Measurements from ENCODE around the gene ATRIP.
"Not testable (repeated sequence)": the region's sequence is repeated elsewhere in the genome, so short reads cannot be mapped to it uniquely, and the experiment has no call there.

The ATRIP gene

DNA sequence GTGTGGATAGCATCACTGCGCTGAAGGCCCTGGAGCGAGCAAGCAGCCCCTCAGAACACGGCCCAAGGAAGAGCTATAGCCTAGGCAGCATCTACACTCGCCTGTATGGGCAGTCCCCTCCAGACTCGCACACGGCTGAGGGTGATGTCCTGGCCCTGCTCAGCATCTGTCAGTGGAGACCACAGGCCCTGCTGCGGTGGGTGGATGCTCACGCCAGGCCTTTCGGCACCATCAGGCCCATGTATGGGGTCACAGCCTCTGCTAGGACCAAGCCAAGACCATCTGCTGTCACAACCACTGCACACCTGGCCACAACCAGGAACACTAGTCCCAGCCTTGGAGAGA is 20.5 kb downstream of the ATRIP start:
- DNase-seq (ENCODE audit: low spot score) (no peak), FAIRE-seq (no peak)

DNA sequence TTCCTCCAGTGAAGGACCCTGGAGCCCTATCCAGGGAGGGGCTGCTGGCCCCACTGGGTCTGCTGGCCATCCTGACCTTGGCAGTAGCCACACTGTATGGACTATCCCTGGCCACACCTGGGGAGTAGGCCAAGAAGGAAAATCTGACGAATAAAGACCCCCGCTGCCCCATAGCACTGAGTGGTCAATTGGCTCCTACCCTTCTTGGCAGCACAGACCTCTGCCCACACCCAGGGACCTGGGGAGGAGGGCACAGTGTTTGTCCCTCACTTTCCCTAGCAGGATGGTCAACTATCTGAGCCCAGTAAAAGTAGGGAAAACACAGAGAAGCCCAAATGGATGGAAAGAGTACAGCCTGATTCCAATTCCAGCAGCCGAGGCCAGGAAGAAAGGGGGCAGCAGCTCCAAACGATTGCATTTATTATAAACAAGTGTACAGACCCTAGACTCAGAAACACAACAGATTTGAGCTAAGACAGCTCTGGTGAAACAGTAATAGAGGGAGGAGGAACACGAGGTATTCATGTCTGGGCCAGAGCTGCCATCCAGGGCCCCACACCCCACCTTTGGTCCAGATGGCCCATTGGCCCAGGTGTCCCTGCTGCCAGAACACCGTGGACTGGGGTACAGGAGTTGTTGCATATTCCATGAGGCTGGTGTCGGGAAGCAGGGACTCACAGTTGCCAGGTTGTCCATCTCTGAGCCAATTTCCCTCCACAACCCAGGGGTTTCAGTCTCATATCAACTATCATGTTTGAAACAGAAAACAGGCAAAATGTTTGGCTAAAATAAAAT is 21.1 kb downstream of the ATRIP start:
- DNase-seq (ENCODE audit: low spot score) = no peak
- no peak for FAIRE-seq

DNA sequence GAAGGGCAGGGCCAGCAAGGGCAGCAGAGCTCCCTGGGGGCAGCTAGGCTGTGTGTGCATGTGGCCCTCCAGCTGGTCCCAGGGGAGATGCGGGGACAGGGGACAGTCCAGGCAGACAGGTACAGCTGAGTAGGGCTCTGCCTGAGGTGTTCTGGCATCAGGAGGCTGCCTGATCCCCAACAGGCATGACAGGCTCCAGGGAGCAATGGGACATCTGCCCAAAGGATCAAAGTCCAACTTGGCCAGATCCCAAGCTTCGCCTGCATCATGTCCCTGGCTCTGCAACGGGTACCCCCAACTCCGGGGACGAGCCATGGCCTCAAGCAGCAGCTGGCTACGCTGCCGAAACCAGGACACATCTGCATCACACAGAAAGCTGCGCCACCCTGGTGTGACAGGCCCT is 21.8 kb downstream of the ATRIP start:
- FAIRE-seq = no peak

DNA sequence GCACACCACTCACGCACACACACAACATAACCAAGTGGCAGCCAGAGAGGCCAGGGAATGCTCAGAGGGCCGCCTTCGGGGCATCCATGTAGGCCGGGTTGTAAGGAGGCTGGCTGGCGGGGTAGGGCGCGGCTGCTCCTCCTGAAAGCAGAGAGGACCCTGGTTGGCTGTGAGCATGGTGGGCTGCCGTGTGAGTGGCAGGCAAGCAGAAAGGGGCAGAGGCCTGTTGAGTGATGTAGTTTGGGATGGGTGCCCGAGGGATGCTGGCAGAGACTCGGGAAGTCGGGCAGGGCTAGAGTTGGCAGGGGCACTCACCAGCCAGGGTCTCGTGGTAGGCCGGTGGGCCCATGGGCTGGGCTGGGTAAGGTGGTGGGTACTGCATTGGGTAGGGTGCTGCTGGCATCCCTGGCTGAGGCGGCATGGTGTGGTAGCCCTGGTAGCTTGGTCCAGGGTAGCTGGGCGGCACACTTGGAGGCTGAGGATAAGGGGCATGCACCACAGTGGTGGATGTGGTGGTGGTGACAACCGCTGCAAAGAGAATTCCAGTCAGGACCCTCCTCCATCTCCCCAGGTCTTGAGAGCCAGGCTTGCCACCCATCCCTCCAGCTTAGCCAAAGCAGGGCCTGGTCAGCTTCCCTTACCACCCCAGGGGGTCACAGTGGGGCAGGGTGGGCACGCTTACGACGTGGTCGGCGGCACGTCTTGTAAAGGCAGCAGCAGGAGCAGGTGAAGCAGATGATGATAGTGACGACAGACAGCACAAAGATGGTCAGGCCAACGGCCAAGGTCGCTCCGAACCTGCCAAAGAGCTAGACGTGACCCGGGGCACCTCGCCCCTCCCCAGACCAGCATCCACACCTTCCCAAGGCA is 22.7 kb downstream of the ATRIP start:
- FAIRE-seq = no peak
- no peak for DNase-seq (ENCODE audit: low spot score)

More for the DNA sequence above, 21.8 kb downstream of the ATRIP start:
- DNase-seq (ENCODE audit: low spot score) = no peak

DNA sequence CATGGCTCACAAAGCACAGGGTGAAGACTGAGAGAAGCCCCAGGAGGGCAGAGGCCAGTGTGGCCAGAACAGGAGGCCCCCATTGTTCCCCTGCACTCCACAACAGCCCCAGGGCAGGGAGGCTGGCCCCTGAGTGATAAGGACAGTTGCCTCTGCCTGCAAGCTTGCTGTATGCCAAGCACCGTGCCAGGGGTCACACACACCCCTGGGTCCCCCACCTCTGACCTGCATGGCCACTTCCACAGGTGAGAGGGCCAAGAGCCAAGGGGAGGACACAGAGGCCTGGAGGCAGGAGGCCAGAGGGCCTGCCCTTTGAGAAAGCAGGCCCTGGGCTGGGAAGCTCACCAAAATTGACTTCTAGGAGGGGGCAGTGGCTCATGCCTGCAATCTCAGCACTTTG is 23.7 kb downstream of the ATRIP start:
- no peak for DNase-seq (ENCODE audit: low spot score)
- FAIRE-seq = no peak

DNA sequence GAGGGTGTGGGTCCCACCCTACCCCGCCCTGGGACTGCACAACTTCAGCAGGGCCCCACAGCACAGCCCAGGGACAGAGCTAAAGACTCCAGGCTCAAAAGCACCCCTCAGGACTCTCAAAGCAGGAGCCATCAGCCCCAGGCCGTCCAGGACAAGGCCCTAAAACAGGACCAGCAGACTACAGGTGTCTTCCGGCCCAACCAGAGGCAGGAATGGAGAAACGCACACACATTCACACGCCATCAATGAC is 26.1 kb downstream of the ATRIP start:
- DNase-seq (ENCODE audit: low spot score) (peak; percentile 55), FAIRE-seq (no peak)

DNA sequence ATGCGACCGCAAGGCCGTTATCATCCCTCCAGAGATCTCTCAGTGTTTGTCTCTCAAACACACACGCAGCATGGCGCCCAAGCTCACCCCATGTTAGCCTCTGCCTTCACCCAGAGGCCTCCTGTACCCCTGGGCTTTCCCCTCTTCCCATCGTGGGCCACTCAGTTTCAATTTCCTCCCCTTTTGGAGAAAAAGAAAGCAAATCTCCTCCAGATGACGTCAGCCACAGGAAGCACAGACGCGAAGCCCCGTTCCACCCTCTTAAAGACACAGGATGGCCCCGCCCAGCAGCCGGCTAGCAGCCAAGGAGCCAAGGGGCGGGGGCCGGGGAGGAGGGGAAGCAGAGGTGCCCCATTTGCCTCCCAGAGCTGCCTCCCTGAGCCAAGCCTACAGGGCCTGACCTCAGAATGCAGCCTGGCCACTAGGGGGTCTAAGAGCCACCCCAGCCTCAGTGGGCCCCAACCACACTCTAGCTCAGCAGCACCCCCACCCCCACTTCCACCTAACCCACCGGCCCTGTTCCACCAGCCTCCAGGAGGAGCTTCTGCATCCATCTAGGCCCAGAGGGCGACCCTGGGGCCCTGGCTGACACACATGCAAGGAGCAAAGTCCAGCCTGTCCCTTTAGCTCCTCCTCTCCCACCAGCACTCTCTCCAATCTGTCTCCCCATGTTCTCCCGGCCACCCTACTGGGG is 26.5 kb downstream of the ATRIP start:
- FAIRE-seq (peak; percentile 70), DNase-seq (ENCODE audit: low spot score) (peak; percentile 95)

DNA sequence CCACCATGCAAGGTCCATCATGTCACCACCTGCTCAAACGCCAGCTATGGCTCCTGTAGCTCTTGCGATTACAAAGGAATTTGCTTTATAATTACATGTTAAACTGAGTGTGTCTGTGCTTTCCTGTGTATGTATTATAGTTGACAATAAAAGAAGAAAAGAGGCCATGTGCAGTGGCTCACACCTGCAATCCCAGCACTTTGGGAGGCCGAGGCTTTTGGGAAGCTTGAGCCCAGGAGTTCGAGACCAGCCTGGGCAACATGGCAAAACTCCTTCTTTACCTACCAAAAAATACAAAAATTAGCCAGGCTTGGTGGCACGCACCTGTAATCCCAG is 27.0 kb downstream of the ATRIP start:
- no peak for FAIRE-seq
- DNase-seq (ENCODE audit: low spot score) = no peak

DNA sequence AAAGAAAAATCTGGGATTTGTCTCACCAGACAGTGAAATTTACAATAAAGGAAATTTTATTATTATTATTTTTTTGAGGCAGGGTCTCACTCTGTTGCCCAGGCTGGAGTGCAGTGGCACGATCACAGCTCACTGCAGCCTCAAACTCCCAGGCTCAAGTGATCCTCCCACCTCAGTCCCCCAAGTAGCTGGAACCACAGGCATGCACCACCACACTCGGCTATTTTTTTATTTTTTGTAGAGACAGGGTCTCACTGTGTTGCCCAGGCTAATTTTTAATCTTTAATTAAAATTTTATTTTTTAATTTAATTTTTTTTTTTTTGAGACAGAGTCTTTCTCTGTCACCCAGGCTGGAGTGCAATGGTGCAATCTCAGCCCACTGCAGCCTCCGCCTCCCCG is 27.5 kb downstream of the ATRIP start:
- FAIRE-seq; DNase-seq (ENCODE audit: low spot score): not testable (repeated sequence)

DNA sequence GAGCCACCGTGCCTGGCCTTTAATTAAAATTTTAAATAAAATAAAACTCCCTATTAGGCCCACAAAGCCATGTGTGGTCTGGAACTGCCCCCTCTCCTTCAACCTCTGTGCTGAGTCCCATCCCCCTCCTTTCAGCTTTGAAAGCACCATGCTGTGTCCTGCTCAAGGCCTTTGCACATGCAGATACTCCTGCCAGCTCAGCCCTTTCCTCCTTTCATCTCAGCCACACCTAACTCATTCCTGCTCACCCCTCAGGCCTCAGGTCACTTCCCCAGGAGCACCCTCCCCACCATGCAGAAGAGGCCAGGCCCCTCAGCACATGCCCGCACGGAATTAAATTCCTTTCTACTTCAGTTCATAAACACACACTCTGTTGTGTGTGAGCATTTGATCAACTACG is 28.1 kb downstream of the ATRIP start:
- DNase-seq (ENCODE audit: low spot score) (no peak), FAIRE-seq (no peak)

DNA sequence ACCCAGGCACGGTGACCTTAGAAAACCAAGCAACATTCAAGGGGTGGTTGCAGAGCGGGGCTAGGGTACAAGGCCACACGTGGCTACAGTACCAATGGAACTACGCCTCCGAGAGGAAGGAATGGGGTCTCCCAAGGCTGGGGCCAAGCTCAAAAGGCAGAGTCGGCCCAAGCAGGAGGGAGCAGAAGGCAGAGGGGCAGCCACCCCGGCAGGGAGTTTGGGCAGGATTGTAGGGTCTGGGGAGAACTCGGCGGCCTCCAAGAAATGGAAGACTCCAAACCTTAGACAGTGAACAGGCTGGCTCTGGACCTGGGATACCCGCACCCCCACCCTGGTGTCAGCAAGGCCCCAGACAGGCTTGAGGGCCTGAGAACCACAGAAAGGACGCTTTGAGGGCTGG is 28.7 kb downstream of the ATRIP start:
- DNase-seq (ENCODE audit: low spot score) = no peak
- FAIRE-seq = no peak

DNA sequence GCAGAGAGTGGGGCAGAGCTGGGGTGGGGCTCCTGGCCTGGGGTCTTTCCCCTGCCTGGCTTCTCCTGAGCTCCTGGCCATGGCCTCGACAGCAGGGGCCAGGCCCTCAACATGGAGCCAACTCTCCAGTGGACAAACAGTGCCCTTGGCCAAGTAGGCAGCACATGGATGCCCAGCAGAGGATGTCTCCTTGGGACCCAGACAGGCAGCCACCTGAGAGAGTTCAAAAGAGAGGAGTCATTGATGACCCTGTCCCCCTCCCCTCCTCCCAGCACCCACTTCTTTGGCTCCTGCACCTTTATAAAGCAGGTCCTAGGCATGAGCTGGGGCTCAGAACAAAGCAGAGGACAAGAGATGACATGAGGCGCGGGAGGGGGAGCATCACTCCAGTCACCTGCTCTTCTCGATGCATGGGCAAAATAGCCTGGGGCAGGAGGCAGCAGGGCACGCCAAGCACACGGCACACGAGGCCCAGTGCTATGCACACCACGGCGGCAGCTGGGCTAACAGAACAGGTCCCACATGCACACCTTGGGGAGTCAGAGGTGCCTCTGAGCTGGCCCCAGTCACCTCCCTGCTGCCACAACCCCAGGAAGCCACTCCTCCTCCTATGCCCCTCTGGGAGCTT is 30.0 kb downstream of the ATRIP start:
- DNase-seq (ENCODE audit: low spot score) (no peak), FAIRE-seq (no peak)

DNA sequence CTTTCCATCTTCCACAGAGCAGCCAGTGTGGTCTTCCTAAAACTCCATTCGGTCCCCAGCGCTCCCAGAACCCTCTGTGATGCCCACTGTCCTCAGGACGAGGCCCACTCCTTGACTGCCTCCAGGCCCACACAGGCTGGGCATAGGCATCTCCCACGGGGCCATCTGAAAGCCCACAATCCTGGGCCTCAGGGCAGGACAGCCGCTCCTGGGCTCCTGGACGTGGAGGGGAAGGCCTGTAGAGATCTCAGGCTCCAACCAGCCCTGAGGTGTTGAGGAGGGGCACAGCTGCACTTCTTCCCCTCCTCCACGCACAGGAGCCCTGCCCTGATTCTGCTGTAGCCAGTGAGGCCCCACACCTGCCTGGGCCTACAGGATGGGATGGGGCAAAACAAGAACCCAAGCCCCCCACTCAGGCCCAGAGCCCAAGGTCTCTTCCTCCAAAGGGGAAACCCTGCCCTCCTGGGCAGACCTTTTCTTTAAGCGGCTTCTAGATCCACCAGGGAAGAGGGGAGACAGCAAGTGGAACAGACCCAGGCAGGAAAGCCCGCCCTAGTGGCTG is 31.5 kb downstream of the ATRIP start:
- DNase-seq (ENCODE audit: low spot score) (no peak), FAIRE-seq (no peak)

DNA sequence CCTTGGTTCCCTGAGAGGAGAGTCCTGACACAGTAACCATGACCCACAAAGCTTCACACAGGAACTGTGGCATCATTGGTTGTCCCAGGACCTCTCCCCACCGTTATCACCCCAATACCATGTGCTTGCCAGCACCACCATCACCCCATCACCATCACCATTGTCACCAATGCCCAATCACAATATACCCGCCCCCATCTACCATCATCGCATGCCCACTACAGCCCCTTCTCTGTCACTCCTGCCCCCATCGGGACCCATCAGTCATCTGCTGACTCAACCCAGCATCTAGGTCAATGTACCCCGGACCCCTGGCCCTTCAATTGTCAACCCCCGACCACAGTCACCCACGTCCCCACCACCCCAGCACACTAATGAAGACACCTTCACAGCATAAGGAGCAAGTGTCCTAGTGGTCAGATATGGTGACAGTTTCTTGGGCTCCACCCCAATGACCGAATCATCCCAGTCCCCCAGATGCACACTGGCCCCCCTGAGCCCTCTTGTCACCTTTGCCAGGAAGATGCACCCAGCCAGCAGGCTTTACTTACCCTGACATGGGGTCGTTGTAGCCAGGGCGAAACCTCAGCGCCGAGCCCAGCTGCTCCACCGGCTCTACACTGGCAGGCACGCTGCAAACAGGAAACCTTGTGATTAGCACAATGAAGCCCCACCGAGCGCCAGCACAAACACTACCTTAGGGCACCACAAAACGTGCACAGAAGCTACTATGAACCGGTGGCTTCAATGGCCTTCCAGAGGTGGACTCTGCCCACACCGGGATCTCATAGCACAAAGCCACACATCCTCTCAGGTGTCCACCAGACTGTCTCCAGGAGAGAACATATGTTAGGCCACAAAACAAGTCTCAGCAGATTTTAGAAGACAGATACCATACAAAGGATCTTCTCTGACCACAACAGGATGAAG is 32.4 kb downstream of the ATRIP start:
- no peak for DNase-seq (ENCODE audit: low spot score)
- FAIRE-seq = no peak

DNA sequence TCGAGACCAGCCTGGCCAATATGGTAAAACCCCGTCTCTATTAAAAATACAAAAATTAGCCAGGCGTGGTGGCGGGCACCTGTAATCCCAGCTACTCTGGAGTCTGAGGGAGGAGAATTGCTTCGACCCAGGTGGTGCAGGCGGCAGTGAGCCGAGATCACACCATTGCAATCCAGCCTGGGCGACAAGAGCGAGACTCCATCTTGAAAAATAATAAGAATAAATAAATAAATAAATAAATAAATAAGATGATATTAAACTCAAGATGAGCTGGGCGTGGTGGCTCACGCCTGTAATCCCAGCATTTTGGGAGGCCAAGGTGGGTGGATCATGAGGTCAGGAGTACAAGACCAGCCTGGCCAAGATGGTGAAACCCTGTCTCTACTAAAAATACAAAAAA is 34.4 kb downstream of the ATRIP start:
- not testable (repeated sequence) for DNase-seq (ENCODE audit: low spot score); FAIRE-seq

DNA sequence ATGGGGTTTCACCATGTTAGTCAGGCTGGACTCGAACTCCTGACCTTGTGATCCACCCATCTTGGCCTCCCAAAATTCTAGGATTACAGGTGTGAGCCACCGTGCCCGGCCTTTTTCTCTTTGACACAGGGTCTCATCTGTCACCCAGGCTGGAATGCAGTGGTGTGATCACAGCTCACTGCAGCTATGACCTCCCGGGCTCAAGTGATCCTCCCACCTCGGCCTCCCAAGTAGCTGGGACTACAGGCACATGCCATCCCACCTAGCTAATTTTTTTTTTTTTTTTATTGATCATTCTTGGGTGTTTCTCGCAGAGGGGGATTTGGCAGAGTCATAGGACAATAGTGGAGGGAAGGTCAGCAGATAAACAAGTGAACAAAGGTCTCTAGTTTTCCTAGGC is 36.3 kb downstream of the ATRIP start:
- FAIRE-seq = not testable (repeated sequence)

DNA sequence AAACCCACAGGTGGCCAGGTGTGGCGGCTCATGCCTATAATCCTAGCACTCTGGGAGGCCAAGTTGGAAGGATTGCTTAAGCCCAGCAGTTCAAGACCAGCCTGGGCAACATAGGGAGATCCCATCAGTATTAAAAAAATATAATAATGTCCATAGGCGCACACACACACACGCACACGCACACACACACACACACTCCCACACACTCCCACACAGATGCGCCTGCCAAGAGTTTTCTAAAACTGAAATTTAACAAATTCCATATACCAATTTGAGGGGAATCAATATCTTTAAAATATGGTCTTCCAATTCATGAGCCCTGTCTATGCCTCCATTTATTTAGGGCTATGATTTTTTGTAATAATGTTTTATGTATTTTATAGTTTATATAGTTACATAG is 40.4 kb downstream of the ATRIP start:
- DNase-seq (ENCODE audit: low spot score) (no peak), FAIRE-seq (no peak)

More for the DNA sequence above, 36.3 kb downstream of the ATRIP start:
- DNase-seq (ENCODE audit: low spot score) = not testable (repeated sequence)

DNA sequence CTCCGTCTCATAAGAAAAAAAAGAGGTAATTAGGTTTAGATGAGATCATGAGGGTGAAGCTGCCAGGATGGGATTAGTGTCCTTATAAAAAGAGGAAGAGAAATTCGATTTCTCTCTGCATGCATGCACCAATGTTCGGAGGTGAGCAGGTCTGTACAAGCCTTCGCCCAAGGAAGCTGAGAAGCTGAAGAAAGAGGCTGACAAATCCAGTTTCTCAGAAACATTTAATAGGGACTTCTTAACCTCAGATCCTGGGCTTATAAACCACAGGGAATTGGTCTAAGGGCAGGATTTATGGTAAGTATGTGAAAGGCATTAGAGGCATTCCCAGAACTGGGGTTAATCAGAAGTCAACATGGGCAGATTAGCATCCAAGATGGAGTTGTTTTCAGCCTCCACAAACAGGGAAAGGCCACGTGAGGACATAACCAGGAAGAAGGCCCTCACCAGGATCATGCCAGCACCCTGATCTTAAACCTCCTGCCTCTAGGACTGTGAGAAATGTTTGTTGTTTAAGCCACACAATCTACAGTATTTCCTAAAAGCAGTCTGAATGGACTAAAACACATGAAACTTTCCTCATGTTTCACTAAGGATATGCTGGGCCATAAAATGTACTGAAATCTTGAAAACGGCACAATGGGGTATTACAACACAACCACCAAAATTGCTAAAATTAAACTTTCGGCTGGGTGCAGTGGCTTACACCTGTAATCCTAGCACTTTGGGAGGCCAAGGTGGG is 46.1 kb downstream of the ATRIP start:
- no peak for FAIRE-seq

DNA sequence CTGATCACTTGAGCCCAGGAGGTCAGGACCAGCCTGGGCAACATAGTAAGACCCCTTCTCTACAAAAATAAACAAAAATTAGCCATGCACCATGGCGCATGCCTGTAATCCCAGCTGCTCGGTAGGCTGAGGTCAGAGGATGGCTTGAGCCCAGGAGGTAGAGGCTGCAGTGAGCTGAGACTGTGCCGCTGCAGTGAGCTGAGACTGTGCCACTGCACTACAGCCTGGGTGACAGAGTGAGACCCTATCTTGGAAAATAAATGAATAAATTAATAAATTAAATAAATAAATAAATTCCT is 46.6 kb downstream of the ATRIP start:
- FAIRE-seq = no peak
- DNase-seq (ENCODE audit: low spot score) = no peak

More for the DNA sequence above, 46.1 kb downstream of the ATRIP start:
- DNase-seq (ENCODE audit: low spot score) = no peak

DNA sequence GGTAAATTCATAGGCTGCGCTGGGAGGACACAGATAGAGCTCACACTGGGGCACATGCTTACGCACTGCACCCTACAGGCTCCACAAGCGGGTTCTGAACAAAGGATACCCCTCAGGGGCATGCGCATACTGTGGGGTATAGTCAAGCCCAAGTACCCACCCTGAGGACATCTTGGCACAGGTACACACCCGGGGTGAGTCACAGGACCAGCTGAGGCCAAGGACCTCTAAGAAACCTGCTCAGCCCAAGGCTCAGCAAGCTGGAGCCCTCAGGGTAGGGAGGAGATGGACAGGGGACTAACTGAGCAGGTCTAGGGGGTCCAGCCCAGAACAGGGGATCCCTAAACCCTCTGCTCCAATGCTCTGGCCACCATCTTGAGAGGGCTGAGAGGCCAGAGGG is 54.1 kb downstream of the ATRIP start:
- FAIRE-seq (no peak), DNase-seq (ENCODE audit: low spot score) (no peak)

All from urothelium cell line (cell line).